Measurements from ENCODE around the gene TSKU. TPM values are rescaled to one million over a fixed set of nuclear protein-coding genes. Genes with fewer than 3 reads are reported as not detected.

Gene TSKU
- total and polyA plus RNA-seq, 9 of the 15 experiments (the other 6 are each of a cell fraction or from before 2014, with no cell fraction given): 0.60 to 11.9 (median 8.4) TPM

GRCh38 chr11:76747153-76747914 is 35.8 kb upstream of the TSKU start (continued):
- no peak for TF ChIP-seq USF2 (CRISPR knock-in tag; IDR thresholded peaks at IDR 0.05)
- no peak for TF ChIP-seq ZNF324 (CRISPR knock-in tag; IDR thresholded peaks at IDR 0.05)
- no peak for TF ChIP-seq SIN3B (IDR thresholded peaks at IDR 0.05; ENCODE audit: low read depth)
- TF ChIP-seq ZBTB40 (IDR thresholded peaks at IDR 0.05): no peak
- TF ChIP-seq ZBTB40 (CRISPR knock-in tag; IDR thresholded peaks at IDR 0.05): no peak
- TF ChIP-seq BHLHE40 (IDR thresholded peaks at IDR 0.05; ENCODE audit: low read length): 0 out of 2 replicates have a peak, but pooled peaks have one; percentile 8
- no peak for TF ChIP-seq STAT5A (IDR thresholded peaks at IDR 0.05; ENCODE audit: borderline replicate concordance, low read length)
- no peak for TF ChIP-seq RNF2 (IDR thresholded peaks at IDR 0.05)
- peak; percentile 32; the same call in 1 of the 2 replicates for TF ChIP-seq EGR1 (conservative IDR thresholded peaks at IDR 0.05)
- no peak for TF ChIP-seq PML (IDR thresholded peaks at IDR 0.05; ENCODE audit: low read length)
- no peak for TF ChIP-seq LCOR (CRISPR knock-in tag; IDR thresholded peaks at IDR 0.05)
- no peak for TF ChIP-seq TFE3 (CRISPR knock-in tag; IDR thresholded peaks at IDR 0.05)
- no peak for TF ChIP-seq TOE1 (IDR thresholded peaks at IDR 0.05; ENCODE audit: borderline replicate concordance)
- no peak for TF ChIP-seq TOE1 (CRISPR knock-in tag; IDR thresholded peaks at IDR 0.05; ENCODE audit: borderline replicate concordance, low read depth)
- TF ChIP-seq MBD2 (IDR thresholded peaks at IDR 0.05; ENCODE audit: borderline replicate concordance, low read depth): no peak
- TF ChIP-seq KHSRP (IDR thresholded peaks at IDR 0.05): no peak

Measured in K562 (cell line).